HL-60 (cell line): ENCODE measurements around the gene RTP3.

Source experiments
- CTCF ChIP-seq: IDR thresholded peaks from one replicate; pipeline ENCODE4 v1.5.1; 2011; ENCODE audit warnings: low read length, control low read depth, inconsistent platforms; ENCODE audit not compliant: insufficient read depth
- GABPA ChIP-seq: IDR thresholded peaks from 2 replicates; pipeline ENCODE4 v1.6.1; 2012; ENCODE audit warnings: low read depth

- no peak for TF ChIP-seq CTCF
- no peak for TF ChIP-seq GABPA
Measured at GRCh38 chr3:46463120-46463867, 34.5 kb upstream of the RTP3 start.
